Large intestine (tissue), 3 donors: ENCODE data around the gene BEX5. TPM values are rescaled to one million over a fixed set of nuclear protein-coding genes. Genes with fewer than 3 reads are reported as not detected.
"Not testable (repeated sequence)": the region's sequence is repeated elsewhere in the genome, so short reads cannot be mapped to it uniquely, and the experiment has no call there.

Experiments
- DNase-seq, 2 donors: peaks; one replicate each; pipeline versions ENCODE4 v3.0.0 to v3.0.0-alpha.2; 2013
- H3K27ac ChIP-seq: one replicate; pipeline ENCODE4 v1.5.1; 2013; ENCODE audit warnings: low read length
- H3K27me3 ChIP-seq: 2 replicates; pipeline ENCODE4 v1.6.1; 2013; ENCODE audit warnings: low read length; ENCODE audit not compliant: control insufficient read depth, insufficient read depth
- H3K36me3 ChIP-seq: 2 replicates; pipeline ENCODE4 v1.6.1; 2013; ENCODE audit warnings: low read length; ENCODE audit not compliant: control insufficient read depth, insufficient read depth
- H3K4me1 ChIP-seq: one replicate; pipeline ENCODE4 v1.6.1; 2013; ENCODE audit warnings: low read length; ENCODE audit not compliant: control insufficient read depth, insufficient read depth
- H3K4me3 ChIP-seq: one replicate; pipeline ENCODE4 v1.5.1; 2013; ENCODE audit warnings: low read length
- H3K9me3 ChIP-seq: one replicate; pipeline ENCODE4 v1.6.1; 2013; ENCODE audit warnings: mild to moderate bottlenecking, low read depth, low read length, moderate library complexity; ENCODE audit not compliant: control insufficient read depth
- WGBS: methylation state at CpG from one replicate; pipeline ENCODE4 v1.1.5; 2013; ENCODE audit warnings: low lambda C conversion rate; ENCODE audit not compliant: insufficient coverage; 5-methylcytosine and 5-hydroxymethylcytosine counted together
- polyA plus RNA-seq: library from polyadenylated mRNA; unstranded; fragments of 120-200 nt; gene quantifications from one replicate; pipeline ENCODE4 v1.2.1, GENCODE V29; 2013

The BEX5 gene
- polyA plus RNA-seq, 1 donor, result 10.4 TPM

- H3K27ac ChIP-seq, result no peak overlapping the region
- no peaks in the 10 kb centered on the region for H3K36me3 ChIP-seq
- no CpG with 5 or more reads among the region's 1 CpG for WGBS
- DNase-seq, result no peak
- no peak overlapping the region for H3K4me3 ChIP-seq
- H3K4me1 ChIP-seq, result no peaks in the 10 kb centered on the region
- no peaks in the 10 kb centered on the region for H3K9me3 ChIP-seq
- H3K27me3 ChIP-seq, result peaks cover 9% of the 10 kb centered on the region
These were observed 26.3 kb downstream of the BEX5 start for GRCh38 chrX:102129473-102129872.

- no peak overlapping the region for H3K27ac ChIP-seq
- no peak overlapping the region for H3K4me3 ChIP-seq
- no peaks in the 10 kb centered on the region for H3K9me3 ChIP-seq
- H3K4me1 ChIP-seq, result no peaks in the 10 kb centered on the region
- H3K36me3 ChIP-seq, result no peaks in the 10 kb centered on the region
- 92% methylated on average over 2 of the region's 8 CpGs for WGBS
- H3K27me3 ChIP-seq, result peaks cover 9% of the 10 kb centered on the region
- no peak for DNase-seq
These were observed 28.9 kb downstream of the BEX5 start for GRCh38 chrX:102126863-102127262.

DNA sequence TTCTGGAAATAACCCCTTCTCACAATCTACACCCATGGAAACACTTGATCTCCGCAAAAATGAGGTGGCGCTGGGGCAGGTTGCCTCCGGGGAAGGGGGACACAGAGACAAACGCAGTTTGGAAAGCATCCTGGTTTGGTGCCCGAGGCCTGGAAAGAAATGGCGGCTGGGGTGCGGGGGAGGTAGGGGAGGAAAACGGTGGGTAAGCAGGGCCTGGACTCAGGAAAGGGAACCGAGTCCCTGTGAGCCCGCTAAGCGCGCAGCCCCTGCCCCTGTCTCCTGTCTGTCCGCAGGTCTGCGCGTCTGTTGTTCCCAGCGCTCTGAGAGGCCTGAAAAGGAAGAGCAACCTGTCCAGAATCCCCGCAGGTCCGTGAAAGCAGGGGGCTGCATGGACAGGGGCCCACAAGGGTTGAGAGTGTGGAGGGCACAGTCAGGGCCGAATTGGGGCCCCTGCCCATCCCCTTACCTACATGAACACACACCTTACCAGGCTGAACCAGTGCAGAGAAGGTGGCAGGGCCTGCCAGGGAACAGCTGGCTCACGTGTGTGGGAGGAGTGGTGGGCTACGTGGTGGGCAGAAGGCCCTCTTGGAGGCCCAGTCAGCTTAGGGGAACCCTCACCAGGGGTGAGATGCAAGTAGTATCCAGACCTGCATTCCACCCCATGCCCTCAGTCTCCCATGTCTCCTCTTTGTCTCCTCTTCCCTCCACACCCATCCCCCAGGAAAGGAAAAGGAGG, 29.5 kb downstream of the BEX5 start:
- H3K4me3 ChIP-seq, H3K9me3 ChIP-seq, DNase-seq, H3K27ac ChIP-seq, H3K36me3 ChIP-seq, H3K27me3 ChIP-seq, H3K4me1 ChIP-seq: not testable (repeated sequence)
- no CpG with 5 or more reads among the region's 21 CpGs for WGBS

- not testable (repeated sequence) for H3K36me3 ChIP-seq, H3K27me3 ChIP-seq, H3K9me3 ChIP-seq, H3K27ac ChIP-seq, H3K4me3 ChIP-seq, H3K4me1 ChIP-seq
- DNase-seq, result peak in 1 of 2 donors; percentile 6
- WGBS, result no CpG with 5 or more reads among the region's 38 CpGs
These were observed 30.3 kb downstream of the BEX5 start, which contains the start of gene TCEAL2 for GRCh38 chrX:102125436-102125835. TCEAL2 (plus strand) TSS chrX:102125679; CDS start chrX:102126831, 1,152 bp downstream.

DNA sequence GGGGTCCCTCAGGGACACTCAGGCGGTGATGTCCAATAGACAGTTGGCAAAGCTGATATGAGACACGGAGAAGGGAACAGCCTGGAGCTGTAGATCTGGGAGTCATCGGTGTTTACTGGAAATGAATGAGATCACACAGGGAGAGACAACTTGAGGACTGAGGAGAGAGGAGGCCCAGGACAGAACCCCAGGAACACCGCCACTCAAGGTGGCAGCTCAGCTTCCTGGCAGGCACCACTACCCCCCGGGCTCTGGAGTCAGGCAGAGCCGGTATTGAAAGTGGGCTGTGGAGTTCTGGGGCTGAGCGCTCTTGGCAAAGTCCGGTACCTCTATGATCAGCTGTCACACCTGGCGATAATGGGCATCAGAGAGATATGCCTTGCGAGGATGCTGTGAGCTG, 30.8 kb downstream of the BEX5 start:
- H3K27ac ChIP-seq, H3K4me1 ChIP-seq, H3K36me3 ChIP-seq, H3K4me3 ChIP-seq, DNase-seq, H3K27me3 ChIP-seq, H3K9me3 ChIP-seq: not testable (repeated sequence)
- no CpG with 5 or more reads among the region's 10 CpGs for WGBS

DNA sequence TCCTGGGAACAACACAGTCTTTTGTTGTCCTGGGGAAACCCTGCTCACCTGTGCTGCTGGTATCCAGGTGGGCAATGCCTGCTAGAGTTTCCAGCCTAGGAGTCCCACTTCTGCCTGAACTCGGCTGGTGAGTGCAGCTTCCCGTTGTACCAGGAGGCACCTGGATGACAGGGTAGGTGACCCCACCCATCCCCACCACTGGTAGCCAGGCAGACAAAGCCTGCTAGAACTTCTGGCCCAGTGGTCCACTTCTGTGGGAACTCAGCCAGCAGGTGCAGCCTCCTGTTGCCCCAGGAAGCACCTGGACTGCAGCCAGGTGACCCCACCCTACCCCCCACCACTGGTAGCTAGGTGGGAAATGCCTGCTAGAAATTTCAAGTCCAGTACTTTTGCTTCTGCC, 40.0 kb downstream of the BEX5 start:
- H3K27me3 ChIP-seq, result no peaks in the 10 kb centered on the region
- H3K9me3 ChIP-seq, result no peaks in the 10 kb centered on the region
- H3K27ac ChIP-seq, result no peak overlapping the region
- no peak for DNase-seq
- H3K36me3 ChIP-seq, result no peaks in the 10 kb centered on the region
- H3K4me3 ChIP-seq, result no peak overlapping the region
- no peaks in the 10 kb centered on the region for H3K4me1 ChIP-seq
- WGBS, result no CpG with 5 or more reads among the region's 2 CpGs

DNA sequence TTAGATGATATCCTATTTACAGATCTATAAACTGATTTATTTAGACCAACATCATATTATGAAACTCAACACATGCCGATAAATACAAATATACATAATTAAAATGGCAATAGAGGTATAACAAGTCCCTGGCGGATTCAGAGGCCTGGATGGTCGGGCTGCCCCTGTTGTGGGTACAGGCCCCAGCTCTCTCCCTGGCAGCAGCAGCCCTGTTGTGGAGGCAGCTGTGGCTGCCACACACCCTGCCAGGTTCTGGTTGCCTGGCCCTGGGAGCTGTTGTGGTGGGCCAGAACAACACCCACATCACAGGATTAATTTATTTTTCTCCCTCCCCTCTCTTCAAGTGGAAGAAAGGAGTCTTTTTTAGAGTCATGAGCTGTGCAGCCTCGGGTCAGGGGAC, 42.4 kb downstream of the BEX5 start:
- Histone ChIP-seq H3K4me3 (no peak overlapping the region), H3K27me3 (no peaks in the 10 kb centered on the region), H3K36me3 (no peaks in the 10 kb centered on the region), H3K4me1 (no peaks in the 10 kb centered on the region), H3K27ac (no peak overlapping the region), H3K9me3 (no peaks in the 10 kb centered on the region)
- WGBS, result no CpG with 5 or more reads among the region's 4 CpGs
- no peak for DNase-seq

Other genes with a start within 250 kb of the BEX5 start
- 18.4 TPM for gene ZMAT1, start 223.9 kb downstream of the BEX5 start, polyA plus RNA-seq
- 6.6 TPM for gene TCEAL2, start 30.3 kb downstream of the BEX5 start, polyA plus RNA-seq
- 1.1 TPM for gene TCEAL6, start 13.5 kb downstream of the BEX5 start, polyA plus RNA-seq
- gene TCP11X1, start 59.3 kb upstream of the BEX5 start, polyA plus RNA-seq, result not detected
- gene NXF2, start 91.2 kb upstream of the BEX5 start, polyA plus RNA-seq, result not detected